ENCODE results near the gene SPECC1L. TPM values are rescaled to one million over a fixed set of nuclear protein-coding genes. Genes with fewer than 3 reads are reported as not detected.
A peak's percentile ranks its signal among the peaks of the same experiment; 100 is the strongest.

SPECC1L gene
- total and polyA plus RNA-seq, 10 of the 15 experiments (the other 5 are each of a cell fraction or from before 2014, with no cell fraction given): 1.9 to 40.6 (median 19.1) TPM

- WGBS (ENCODE audit: insufficient coverage, insufficient replicate concordance, low lambda C conversion rate, missing lambda C conversion rate): 48% methylated on average over 4 of the region's 4 CpGs
- no peak for FAIRE-seq
- intact Hi-C loops (cut with micrococcal nuclease; ENCODE audit: unreplicated experiment): loop anchor here (10.0 kb wide), 1 partner anchor 112 kb away; no protein-coding TSS in a partner anchor
- in situ Hi-C loops (cut with MboI): loop anchor here (5.0 kb wide), 1 partner anchor 50 kb away; no protein-coding TSS in a partner anchor
- Histone ChIP-seq H3K36me3 (ENCODE audit: control insufficient read depth in 2 of 2, insufficient read depth in 2 of 2, low read length in 1 of 2) (peaks cover 11 to 34% of the 10 kb centered on the region in 2 experiments), H3K27me3 (replicated peaks in 1 of 2; ENCODE audit: control insufficient read depth in 2 of 2, insufficient read depth in 2 of 2, low read length in 1 of 2) (no peaks in the 10 kb centered on the region), H3K9ac (ENCODE audit: control insufficient read depth, insufficient read depth, low read length) (peak overlapping the region; percentile 45; the same call in 1 of the 2 replicates), H3K4me3 (no peak overlapping the region), H3K27ac (ENCODE audit: control insufficient read depth, insufficient read depth) (peak overlapping the region; percentile 90), H3K79me2 (ENCODE audit: control insufficient read depth, insufficient read depth, low read length) (peaks cover 35% of the 10 kb centered on the region), H2AFZ (ENCODE audit: control insufficient read depth, low read depth, low read length) (no peak overlapping the region), H3K9me3 (replicated peaks; ENCODE audit: control insufficient read depth, insufficient read depth, low read length) (no peaks in the 10 kb centered on the region), H3K4me2 (ENCODE audit: control insufficient read depth, insufficient read depth) (peak overlapping the region; percentile 84), H4K20me1 (ENCODE audit: control insufficient read depth, insufficient read depth) (no peaks in the 10 kb centered on the region), H3K4me1 (ENCODE audit: control insufficient read depth, insufficient read depth, low read length) (peaks cover 65% of the 10 kb centered on the region)
- no peak for DNase-seq (ENCODE audit: low read depth, low spot score)
- POLR2A ChIA-PET: interaction anchor here (0.6 to 3.3 kb wide), 5 partner anchors 10 to 579 kb away, joined by 5 to 24 read pairs (median 6); partner anchors contain the start of gene ADORA2A
- TF ChIP-seq MYC (IDR thresholded peaks at IDR 0.05; ENCODE audit: insufficient read depth, insufficient read length, insufficient replicate concordance, low read length, severe bottlenecking) (no peak), IRF3 (IDR thresholded peaks at IDR 0.05) (no peak), SUPT20H (IDR thresholded peaks at IDR 0.05; ENCODE audit: borderline replicate concordance, control insufficient read depth, low read depth, low read length) (no peak), E2F8 (IDR thresholded peaks at IDR 0.05; ENCODE audit: low read depth, partially characterized antibody) (no peak), NKRF (conservative IDR thresholded peaks at IDR 0.05) (no peak), SIX5 (IDR thresholded peaks at IDR 0.05; ENCODE audit: low read depth, low read length, severe bottlenecking) (no peak)
- SMC1A ChIA-PET (ENCODE audit: uncharacterized antibody, unreplicated experiment): interaction anchor here (1.4 to 10.4 kb wide), 9 partner anchors 8 to 89 kb away, joined by 3 to 122 read pairs (median 8); partner anchors contain the start of gene ADORA2A
- CTCF ChIA-PET: interaction anchor here (1.0 to 19.9 kb wide), 7 partner anchors 10 to 86 kb away, joined by 3 to 332 read pairs (median 7); partner anchors contain the start of gene ADORA2A
- no TSS peak for BruUV-seq (replicated peaks)
- no peak for ATAC-seq
- RAD21 ChIA-PET (ENCODE audit: unreplicated experiment): interaction anchor here (1.0 to 8.1 kb wide), 6 partner anchors 14 to 87 kb away, joined by 3 to 111 read pairs (median 3); no protein-coding TSS in a partner anchor
Observed at GRCh38 chr22:24437091-24437490, 166.5 kb downstream of the SPECC1L start.
